Ascending aorta (tissue), 2 donors: ENCODE results near the gene GABRP. TPM values are rescaled to one million over a fixed set of nuclear protein-coding genes. Genes with fewer than 3 reads are reported as not detected.

Experiments used
- DNase-seq, 2 donors: peaks; one replicate each; pipeline ENCODE4 v3.0.0-alpha.2; 2019; ENCODE audit warnings: low spot score in 2 of 2
- H3K27ac ChIP-seq, 2 donors: fragments of 200-600 bp; sonication (generic); one replicate each; pipeline ENCODE4 v1.5.1; 2016 to 2017; ENCODE audit warnings: mild to moderate bottlenecking in 1 of 2
- H3K27me3 ChIP-seq: fragments of 200-600 bp; sonication (generic); one replicate; pipeline ENCODE4 v1.5.1; 2017
- H3K36me3 ChIP-seq, 2 donors: fragments of 200-600 bp; sonication (generic); one replicate each; pipeline ENCODE4 v1.5.1; 2016
- H3K4me1 ChIP-seq, 2 donors: fragments of 200-600 bp; sonication (generic); one replicate each; pipeline ENCODE4 v1.5.1; 2016 to 2017; ENCODE audit warnings: mild to moderate bottlenecking in 1 of 2
- H3K4me3 ChIP-seq, 2 donors: fragments of 200-600 bp; sonication (generic); one replicate each; pipeline ENCODE4 v1.5.1; 2016 to 2017; ENCODE audit warnings: mild to moderate bottlenecking in 1 of 2
- H3K9me3 ChIP-seq, 2 donors: fragments of 200-600 bp; sonication (generic); one replicate each; pipeline ENCODE4 v1.5.1; 2016
- CTCF ChIP-seq, 3 experiments: fragments of 200-600 bp in 2 of 3; fragments of 450-650 bp in 1 of 3; sonication (generic) in 2 of 3; IDR thresholded peaks; one replicate each; pipeline ENCODE4 v1.5.1; 2016 to 2019; ENCODE audit warnings: antibody characterized with exemption in 3 of 3, mild to moderate bottlenecking in 1 of 3, moderate library complexity in 1 of 3
- intact Hi-C: fragments of 100-400 bp; cut with DNase I; formaldehyde crosslinking; loops from one replicate; pipeline ENCODE4 v1.15.1; 2023
- total RNA-seq: library from RNA; depleted of rRNA; stranded (reverse); fragments of >200 nt; gene quantifications from one replicate; pipeline ENCODE4 v1.1.0, GENCODE V29; 2016

Gene GABRP
- total RNA-seq, 1 donor from 2014 or later: 0.43 TPM

DNA sequence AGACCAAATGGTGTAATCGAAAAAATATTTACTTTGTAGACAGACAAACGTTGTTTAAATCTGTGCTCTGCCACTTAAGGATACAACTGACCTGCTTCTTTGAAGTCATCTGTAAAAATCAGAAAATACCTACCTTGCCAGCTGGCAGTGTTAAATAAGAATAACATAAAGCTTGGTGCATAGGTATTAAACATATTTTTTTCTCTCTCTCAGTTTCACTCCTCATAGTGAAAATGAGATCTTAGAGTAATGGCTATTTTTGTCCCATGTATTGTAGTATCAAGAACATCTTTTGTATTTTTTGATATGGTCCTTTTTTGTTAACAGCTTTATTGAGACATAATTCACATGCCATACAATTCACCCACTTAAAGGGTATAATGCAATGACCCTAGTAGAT lies 60.3 kb downstream of the GABRP start:
- intact Hi-C loops: no loop called here
- no peaks in the 10 kb centered on the region for H3K4me1 ChIP-seq
- H3K9me3 ChIP-seq: no peaks in the 10 kb centered on the region
- no peaks in the 10 kb centered on the region for H3K36me3 ChIP-seq
- DNase-seq: no peak
- no peak for TF ChIP-seq CTCF (IDR thresholded peaks at IDR 0.05)
- H3K27ac ChIP-seq: no peak overlapping the region
- no peak overlapping the region for H3K4me3 ChIP-seq
- H3K27me3 ChIP-seq: no peaks in the 10 kb centered on the region

DNA sequence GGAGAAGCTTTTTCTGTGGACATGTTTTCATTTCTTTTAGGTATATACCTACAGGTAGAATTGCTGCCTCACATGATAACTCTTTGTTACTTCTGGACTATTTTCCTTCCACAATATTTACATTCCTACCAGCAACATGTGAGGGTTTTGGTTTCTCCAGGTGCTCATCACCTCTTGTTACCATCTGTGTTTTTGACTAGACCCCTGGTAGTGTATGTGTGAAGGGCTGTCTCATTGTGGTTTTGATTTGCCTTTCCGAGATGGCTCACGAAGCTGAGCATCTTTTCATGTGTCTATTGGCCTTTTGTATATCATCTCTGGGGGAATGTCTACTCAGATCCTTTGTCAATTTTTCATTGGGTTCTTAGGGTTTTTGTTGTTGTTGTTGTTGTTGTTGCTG lies 61.1 kb downstream of the GABRP start:
- no peak for DNase-seq
- no peaks in the 10 kb centered on the region for H3K4me1 ChIP-seq
- H3K27ac ChIP-seq: no peak overlapping the region
- H3K9me3 ChIP-seq: no peaks in the 10 kb centered on the region
- H3K27me3 ChIP-seq: no peaks in the 10 kb centered on the region
- no peaks in the 10 kb centered on the region for H3K36me3 ChIP-seq
- H3K4me3 ChIP-seq: no peak overlapping the region
- intact Hi-C loops: no loop called here
- no peak for TF ChIP-seq CTCF (IDR thresholded peaks at IDR 0.05)

DNA sequence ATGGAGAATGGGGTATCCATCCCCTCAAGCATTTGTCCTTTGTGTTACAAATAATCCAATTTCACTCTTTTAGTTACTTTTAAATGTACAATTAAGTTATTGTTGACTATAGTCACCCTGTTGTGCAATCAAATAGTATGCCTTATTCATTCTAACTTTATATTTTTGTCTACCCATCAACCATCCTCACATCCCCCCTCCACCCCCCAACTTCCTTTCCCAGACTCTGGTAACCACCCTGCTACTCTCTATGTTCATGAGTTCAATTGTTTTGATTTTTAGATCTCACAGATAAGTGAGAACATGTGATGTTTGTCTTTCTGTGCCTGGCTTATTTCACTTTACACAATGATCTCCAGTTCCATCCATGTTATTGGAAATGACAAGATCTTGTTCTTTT lies 62.9 kb downstream of the GABRP start:
- no peak for DNase-seq
- Histone ChIP-seq H3K27me3 (no peaks in the 10 kb centered on the region), H3K4me3 (no peak overlapping the region), H3K9me3 (no peaks in the 10 kb centered on the region), H3K36me3 (no peaks in the 10 kb centered on the region), H3K4me1 (no peaks in the 10 kb centered on the region), H3K27ac (no peak overlapping the region)
- intact Hi-C loops: no loop called here
- no peak for TF ChIP-seq CTCF (IDR thresholded peaks at IDR 0.05)

GRCh38 chr5:170846846-170847245 lies 63.3 kb downstream of the GABRP start:
- DNase-seq: no peak
- H3K27ac ChIP-seq: no peak overlapping the region
- no peaks in the 10 kb centered on the region for H3K27me3 ChIP-seq
- H3K4me3 ChIP-seq: no peak overlapping the region
- H3K9me3 ChIP-seq: no peaks in the 10 kb centered on the region
- H3K4me1 ChIP-seq: no peaks in the 10 kb centered on the region
- TF ChIP-seq CTCF (IDR thresholded peaks at IDR 0.05): no peak
- intact Hi-C loops: no loop called here
- no peaks in the 10 kb centered on the region for H3K36me3 ChIP-seq

- no peak overlapping the region for H3K27ac ChIP-seq
- no peak for TF ChIP-seq CTCF (IDR thresholded peaks at IDR 0.05)
- intact Hi-C loops: no loop called here
- H3K36me3 ChIP-seq: no peaks in the 10 kb centered on the region
- no peak for DNase-seq
- H3K27me3 ChIP-seq: no peaks in the 10 kb centered on the region
- no peaks in the 10 kb centered on the region for H3K4me1 ChIP-seq
- no peak overlapping the region for H3K4me3 ChIP-seq
- no peaks in the 10 kb centered on the region for H3K9me3 ChIP-seq
Observed at GRCh38 chr5:170848033-170848432, 64.5 kb downstream of the GABRP start.

DNA sequence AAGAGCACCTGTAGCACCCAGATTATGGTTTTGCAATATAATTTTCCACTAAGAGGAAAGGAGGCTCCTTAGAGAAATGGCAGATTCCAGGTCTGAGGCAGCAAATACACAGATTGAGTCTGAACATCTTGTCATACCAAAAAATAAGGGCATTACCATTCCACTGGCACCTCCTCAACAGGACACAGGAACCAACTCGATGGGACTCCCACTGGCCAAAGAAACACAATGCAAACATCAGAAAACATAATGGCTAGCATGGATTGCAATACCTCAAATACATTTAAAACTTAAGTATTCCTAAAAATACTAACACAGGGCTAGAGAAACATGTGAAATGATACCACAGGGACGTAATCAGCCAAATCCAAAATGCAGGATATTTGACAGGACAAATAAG lies 65.8 kb downstream of the GABRP start:
- no peaks in the 10 kb centered on the region for H3K9me3 ChIP-seq
- H3K4me3 ChIP-seq: no peak overlapping the region
- H3K36me3 ChIP-seq: no peaks in the 10 kb centered on the region
- no peaks in the 10 kb centered on the region for H3K27me3 ChIP-seq
- no peak overlapping the region for H3K27ac ChIP-seq
- intact Hi-C loops: no loop called here
- no peak for TF ChIP-seq CTCF (IDR thresholded peaks at IDR 0.05)
- no peak for DNase-seq
- no peaks in the 10 kb centered on the region for H3K4me1 ChIP-seq
